ENCODE results near the gene MBD6. TPM values are rescaled to one million over a fixed set of nuclear protein-coding genes. Genes with fewer than 3 reads are reported as not detected.

The MBD6 gene
- total and polyA plus RNA-seq, 2 of the 13 experiments (the other 11 are each of a cell fraction or from before 2014, with no cell fraction given), result 4.1 to 5.9 TPM

DNA sequence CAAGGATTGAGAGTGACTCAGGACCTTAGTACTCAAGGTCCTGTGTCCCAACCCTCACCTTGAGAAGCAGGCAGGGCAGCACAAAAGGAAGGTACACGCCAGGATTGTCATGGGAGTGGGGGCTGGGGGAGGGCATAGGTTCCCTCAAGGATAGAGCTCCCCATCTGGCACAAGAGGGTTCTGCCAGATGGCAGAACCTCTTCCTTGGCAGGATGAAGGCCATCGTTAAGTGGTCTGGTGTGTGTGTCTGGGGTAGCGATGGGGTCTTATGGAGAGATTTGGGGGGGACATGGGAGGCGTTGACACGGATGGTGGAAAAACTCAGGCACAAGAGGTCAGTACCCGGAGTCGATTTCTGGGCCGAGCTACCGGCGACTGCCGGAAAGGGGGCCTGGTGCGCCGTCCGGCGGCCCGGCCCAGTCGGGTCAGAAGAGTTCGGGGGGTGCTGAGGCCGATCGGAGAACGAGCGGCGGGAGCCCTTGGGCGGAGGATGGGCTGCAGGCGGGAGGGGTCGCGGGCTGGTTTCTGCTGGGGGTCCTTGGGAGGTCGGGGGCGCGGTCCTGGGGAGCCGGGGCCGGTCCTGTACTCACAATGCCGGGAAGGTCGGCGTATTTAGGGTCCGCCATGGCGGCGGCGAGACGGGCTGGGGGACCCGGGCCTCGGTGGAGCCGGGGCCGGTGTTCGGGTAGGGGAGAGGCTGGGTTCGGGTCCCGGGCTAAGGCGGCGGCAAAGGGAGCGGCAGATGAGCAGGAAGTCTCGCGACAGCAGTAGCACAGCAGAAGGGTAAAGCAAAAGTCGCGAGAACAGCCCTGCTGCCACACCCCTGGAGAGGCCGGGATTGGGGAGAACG, 24.0 kb downstream of the MBD6 start, which contains the start of gene DCTN2 (continued):
- no peak for TF ChIP-seq RORA (CRISPR knock-in tag; IDR thresholded peaks at IDR 0.05)
- TF ChIP-seq CCAR2 (optimal IDR thresholded peaks at IDR 0.05; ENCODE audit: low read depth, low read length), result no peak
- TF ChIP-seq ZNF816 (CRISPR knock-in tag; IDR thresholded peaks at IDR 0.05; ENCODE audit: borderline replicate concordance), result no peak
- no peak for TF ChIP-seq SYNCRIP (IDR thresholded peaks at IDR 0.05; ENCODE audit: insufficient read depth, low read depth, low read length)
- peak; percentile 47; the same call in 1 of the 2 replicates for TF ChIP-seq ZFP82 (CRISPR knock-in tag; IDR thresholded peaks at IDR 0.05; ENCODE audit: borderline replicate concordance)
- TF ChIP-seq SNAI1 (CRISPR knock-in tag; IDR thresholded peaks at IDR 0.05; ENCODE audit: borderline replicate concordance), result no peak
- no peak for TF ChIP-seq ZNF629 (CRISPR knock-in tag; conservative IDR thresholded peaks at IDR 0.05)
- TF ChIP-seq KLF13 (CRISPR knock-in tag; IDR thresholded peaks at IDR 0.05), result no peak
- TF ChIP-seq FIP1L1 (IDR thresholded peaks at IDR 0.05; ENCODE audit: borderline replicate concordance, insufficient read depth, low read depth, low read length), result no peak
- no peak for TF ChIP-seq ZNF660 (CRISPR knock-in tag; IDR thresholded peaks at IDR 0.05; ENCODE audit: borderline replicate concordance, low read depth)
- 0 out of 2 replicates have a peak, but pooled peaks have one; percentile 42 for TF ChIP-seq ZNF782 (CRISPR knock-in tag; IDR thresholded peaks at IDR 0.05; ENCODE audit: borderline replicate concordance)
- TF ChIP-seq NR2C2 (CRISPR knock-in tag; IDR thresholded peaks at IDR 0.05; ENCODE audit: borderline replicate concordance), result peak; percentile 43
- TF ChIP-seq ZNF781 (CRISPR knock-in tag; IDR thresholded peaks at IDR 0.05; ENCODE audit: borderline replicate concordance, not compliant biosample characterization), result peak; percentile 26
- TF ChIP-seq ZC3H4 (CRISPR knock-in tag; IDR thresholded peaks at IDR 0.05; ENCODE audit: borderline replicate concordance), result no peak
- TF ChIP-seq, protein P1, sequence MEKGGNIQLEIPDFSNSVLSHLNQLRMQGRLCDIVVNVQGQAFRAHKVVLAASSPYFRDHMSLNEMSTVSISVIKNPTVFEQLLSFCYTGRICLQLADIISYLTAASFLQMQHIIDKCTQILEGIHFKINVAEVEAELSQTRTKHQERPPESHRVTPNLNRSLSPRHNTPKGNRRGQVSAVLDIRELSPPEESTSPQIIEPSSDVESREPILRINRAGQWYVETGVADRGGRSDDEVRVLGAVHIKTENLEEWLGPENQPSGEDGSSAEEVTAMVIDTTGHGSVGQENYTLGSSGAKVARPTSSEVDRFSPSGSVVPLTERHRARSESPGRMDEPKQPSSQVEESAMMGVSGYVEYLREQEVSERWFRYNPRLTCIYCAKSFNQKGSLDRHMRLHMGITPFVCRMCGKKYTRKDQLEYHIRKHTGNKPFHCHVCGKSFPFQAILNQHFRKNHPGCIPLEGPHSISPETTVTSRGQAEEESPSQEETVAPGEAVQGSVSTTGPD (CRISPR knock-in tag; IDR thresholded peaks at IDR 0.05), result no peak
- TF ChIP-seq, protein P2, sequence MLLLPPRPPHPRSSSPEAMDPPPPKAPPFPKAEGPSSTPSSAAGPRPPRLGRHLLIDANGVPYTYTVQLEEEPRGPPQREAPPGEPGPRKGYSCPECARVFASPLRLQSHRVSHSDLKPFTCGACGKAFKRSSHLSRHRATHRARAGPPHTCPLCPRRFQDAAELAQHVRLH (CRISPR knock-in tag; IDR thresholded peaks at IDR 0.05; ENCODE audit: borderline replicate concordance, low read depth), result no peak
- TF ChIP-seq SP5 (CRISPR knock-in tag; IDR thresholded peaks at IDR 0.05; ENCODE audit: borderline replicate concordance, low read depth), result peak; percentile 49; the same call in 1 of the 2 replicates
- no peak for TF ChIP-seq RARG (CRISPR knock-in tag; IDR thresholded peaks at IDR 0.05; ENCODE audit: low read depth)
- TF ChIP-seq HOXA7 (CRISPR knock-in tag; IDR thresholded peaks at IDR 0.05), result no peak
- no peak for TF ChIP-seq SMARCC2 (IDR thresholded peaks at IDR 0.05)
- 0 out of 2 replicates have a peak, but pooled peaks have one; percentile 53 for TF ChIP-seq ZNF879 (CRISPR knock-in tag; IDR thresholded peaks at IDR 0.05)
- TF ChIP-seq GABPA (IDR thresholded peaks at IDR 0.05; ENCODE audit: low read depth, low read length), result peak; percentile 22; the same call in 1 of the 2 replicates
- peak; percentile 66; the same call in 1 of the 2 replicates for TF ChIP-seq GABPA (CRISPR knock-in tag; IDR thresholded peaks at IDR 0.05; ENCODE audit: low read depth)
- TF ChIP-seq NAIF1 (CRISPR knock-in tag; IDR thresholded peaks at IDR 0.05; ENCODE audit: borderline replicate concordance), result no peak
- TF ChIP-seq, protein P3, sequence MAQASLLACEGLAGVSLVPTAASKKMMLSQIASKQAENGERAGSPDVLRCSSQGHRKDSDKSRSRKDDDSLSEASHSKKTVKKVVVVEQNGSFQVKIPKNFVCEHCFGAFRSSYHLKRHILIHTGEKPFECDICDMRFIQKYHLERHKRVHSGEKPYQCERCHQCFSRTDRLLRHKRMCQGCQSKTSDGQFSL (CRISPR knock-in tag; IDR thresholded peaks at IDR 0.05), result no peak
- peak; percentile 62 for TF ChIP-seq PHF20 (CRISPR knock-in tag; IDR thresholded peaks at IDR 0.05)
- no peak for TF ChIP-seq TBP (CRISPR knock-in tag; IDR thresholded peaks at IDR 0.05)
- TF ChIP-seq RBFOX2 (IDR thresholded peaks at IDR 0.05; ENCODE audit: low read depth, low read length), result peak; percentile 87
- TF ChIP-seq ZNF101 (CRISPR knock-in tag; IDR thresholded peaks at IDR 0.05; ENCODE audit: borderline replicate concordance, low read depth), result no peak
- peak; percentile 82; the same call in 1 of the 2 replicates for TF ChIP-seq GATAD1 (CRISPR knock-in tag; IDR thresholded peaks at IDR 0.05)

Data from HepG2 (cell line).